GM18517 (cell line): ENCODE results near the gene PAX5.
"Not testable (repeated sequence)": the region's sequence is repeated elsewhere in the genome, so short reads cannot be mapped to it uniquely, and the experiment has no call there.

Experiments
- ATAC-seq: cut with Tn5 transposase; IDR thresholded peaks from one replicate; pipeline ENCODE4 v1.9.1; 2021; ENCODE audit warnings: mild to moderate bottlenecking, moderate library complexity; ENCODE audit not compliant: unreplicated experiment

The PAX5 gene

GRCh38 chr9:37033682-37034304 lies at the start of gene PAX5:
Gene PAX5, minus strand, starts transcription at chr9:37034268. Its CDS starts 237 bp downstream, at chr9:37034031.
- ATAC-seq, result no peak

DNA sequence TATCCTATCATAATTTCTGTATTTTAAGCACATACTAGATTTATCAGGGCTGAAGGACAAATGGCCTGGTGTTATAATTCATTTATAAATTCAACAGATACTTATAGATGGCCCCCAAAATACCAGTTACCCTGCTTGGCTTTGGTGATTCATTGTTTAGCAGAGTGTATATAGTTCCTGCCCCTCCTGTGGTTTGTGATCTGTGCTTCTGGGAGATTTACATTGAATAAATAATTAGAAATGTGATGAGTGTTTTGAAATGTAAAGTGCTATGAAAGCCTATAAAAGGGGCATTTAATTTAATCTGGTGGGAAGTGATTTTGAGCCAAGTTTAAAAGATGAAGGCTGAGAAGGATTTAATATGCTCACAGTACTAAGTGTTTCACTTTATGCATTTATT lies 49.6 kb upstream of the PAX5 start:
- no peak for ATAC-seq

DNA sequence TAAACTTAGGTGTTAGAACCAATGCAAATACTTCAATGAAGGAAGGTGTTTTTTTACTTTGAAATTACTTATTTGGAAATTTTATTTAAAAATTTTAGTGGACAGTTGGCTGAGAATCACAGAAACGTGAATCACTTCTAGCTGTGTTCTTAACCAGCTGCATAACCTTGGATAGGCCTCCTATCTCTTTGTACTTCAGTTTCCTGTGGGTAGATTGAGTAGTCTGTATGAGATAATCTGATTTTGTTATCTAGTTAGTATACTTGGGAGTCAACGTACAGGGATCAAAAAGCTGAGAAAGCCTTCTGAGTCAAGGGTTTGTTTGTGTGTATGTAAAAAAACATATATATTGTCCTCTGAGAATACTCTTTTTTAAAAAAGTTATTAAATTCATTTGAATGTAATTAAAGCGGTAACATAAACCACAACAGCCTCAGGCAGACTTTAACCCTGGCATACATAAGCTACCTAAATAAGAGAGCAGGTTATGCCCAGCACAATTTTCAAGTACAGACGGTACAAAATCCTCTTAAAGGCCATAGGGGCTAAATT lies 48.2 kb upstream of the PAX5 start:
- ATAC-seq, result no peak

GRCh38 chr9:37081507-37081906 lies 47.4 kb upstream of the PAX5 start:
- not testable (repeated sequence) for ATAC-seq

GRCh38 chr9:37080165-37080628 lies 46.1 kb upstream of the PAX5 start:
- peak; percentile 3 for ATAC-seq

DNA sequence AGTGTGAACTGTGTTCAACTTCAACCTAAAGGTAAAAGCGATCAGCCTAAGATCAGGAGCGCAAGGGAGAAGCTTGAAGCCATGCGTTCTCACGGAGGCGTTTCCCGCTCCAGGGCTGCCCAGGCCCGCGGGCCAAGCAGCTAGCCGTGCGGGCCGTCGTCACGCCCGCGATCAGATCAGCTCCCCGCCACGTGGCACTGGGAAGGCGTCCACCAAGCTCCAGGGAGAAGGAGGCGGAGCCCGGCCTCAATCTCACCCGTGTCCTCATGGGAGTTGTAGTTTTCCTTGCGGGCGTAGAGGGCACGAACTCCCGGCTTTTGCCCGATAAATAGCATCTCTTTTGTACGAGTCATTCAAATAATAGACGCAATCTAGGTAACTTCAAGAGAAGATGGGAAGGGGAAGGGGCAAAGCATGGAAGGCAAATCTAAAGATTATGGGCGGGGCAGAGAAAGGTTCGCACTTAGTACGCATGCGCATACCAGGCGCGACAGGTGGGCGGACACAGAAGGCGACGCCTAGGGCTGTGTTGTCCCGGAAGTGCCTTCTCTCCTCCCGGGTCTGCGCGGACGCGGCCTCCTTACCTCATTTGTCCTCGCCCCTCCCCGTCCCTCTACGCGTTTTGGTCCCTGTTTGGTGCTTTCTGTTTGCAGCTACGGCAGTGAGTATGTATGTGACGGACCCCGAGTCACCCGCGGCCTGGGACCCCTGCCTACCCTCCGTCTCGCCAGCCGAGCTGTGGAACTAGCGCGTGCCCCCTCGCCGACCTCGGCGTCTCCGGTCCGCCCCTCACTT lies 45.5 kb upstream of the PAX5 start:
- ATAC-seq, result peak; percentile 80

DNA sequence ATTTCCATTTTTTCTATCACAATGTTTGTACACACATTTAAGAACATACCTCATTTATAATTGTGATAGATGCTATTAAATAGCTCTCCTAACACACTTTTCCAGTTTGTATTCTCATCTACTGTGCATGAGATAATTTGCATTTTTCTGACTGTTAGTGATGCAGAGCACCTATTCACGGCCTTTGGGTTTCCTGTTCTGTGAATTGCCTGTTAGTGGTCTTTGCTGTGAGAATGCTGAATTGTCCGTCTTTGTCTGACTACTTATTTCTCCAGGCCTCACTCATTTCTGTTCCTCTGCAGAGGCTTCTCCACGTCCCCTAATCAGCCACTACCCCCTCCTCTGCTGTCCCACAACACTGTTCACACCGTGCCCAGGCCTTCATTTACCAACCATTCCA lies 40.7 kb upstream of the PAX5 start:
- not testable (repeated sequence) for ATAC-seq

DNA sequence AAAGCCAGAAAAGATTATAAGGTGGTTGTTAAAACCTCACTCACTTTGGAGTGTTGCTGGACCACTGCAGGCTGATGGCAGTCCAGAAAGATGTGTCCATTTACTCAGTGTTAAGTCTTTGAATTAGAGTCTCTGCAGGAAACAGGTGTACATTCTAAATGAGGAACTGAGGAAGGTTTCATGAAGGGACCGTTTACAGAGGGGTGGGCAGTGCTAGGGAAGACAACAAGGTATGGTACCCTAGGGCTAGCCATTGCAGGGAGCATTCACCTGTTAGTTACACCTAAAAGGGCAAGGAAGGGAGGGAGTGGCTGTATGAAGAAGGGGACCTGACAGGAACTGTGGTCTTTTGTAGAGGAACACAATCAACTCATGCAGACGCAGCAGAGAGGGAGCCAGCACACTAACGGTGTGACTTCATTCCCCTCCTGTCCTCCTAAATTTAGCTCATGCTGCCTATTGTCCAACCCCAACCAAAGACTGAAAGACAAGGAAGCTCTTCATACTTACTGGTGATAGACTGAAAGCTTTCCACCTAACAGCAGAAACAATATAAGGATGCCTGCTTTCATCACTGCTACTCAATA lies 32.2 kb upstream of the PAX5 start:
- peak; percentile 77 for ATAC-seq

DNA sequence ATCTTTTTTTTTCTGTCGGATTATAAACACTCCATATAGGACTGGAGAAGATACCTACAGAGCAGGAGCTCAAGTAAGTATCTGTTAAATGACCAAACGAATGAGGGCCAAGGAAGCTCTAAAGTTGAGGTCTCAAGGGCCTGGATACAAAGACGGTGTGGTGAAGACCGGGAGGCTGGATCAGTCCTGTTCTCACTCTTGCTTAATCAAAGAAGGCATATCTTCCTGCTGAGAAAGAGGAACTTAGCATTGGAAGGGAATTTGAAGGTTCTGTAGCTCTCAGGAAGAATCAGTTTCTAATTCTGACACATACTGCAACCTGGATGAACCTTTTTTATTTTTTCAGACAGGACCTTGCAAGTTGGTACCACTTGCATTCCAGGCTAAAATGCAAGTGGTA lies 28.3 kb upstream of the PAX5 start:
- ATAC-seq, result no peak

DNA sequence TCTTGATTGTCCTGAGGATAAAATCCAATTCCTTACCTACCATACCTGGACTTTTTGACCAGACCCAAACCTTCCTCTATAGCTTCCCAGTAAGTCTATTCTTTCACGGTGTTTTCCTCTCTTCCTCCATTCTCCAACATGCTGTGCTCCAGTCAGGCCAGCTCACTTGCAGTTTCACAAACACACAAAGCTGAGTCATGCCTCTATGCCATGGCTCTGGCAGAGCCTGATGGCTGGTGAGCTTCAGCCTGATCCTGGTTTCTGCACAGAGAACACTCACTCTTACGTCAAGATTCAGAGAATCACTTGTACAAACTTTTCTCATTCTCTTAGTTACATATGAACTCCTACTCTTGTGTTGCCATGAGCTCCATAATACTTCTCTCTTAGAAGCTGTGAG lies 27.7 kb upstream of the PAX5 start:
- ATAC-seq, result no peak

DNA sequence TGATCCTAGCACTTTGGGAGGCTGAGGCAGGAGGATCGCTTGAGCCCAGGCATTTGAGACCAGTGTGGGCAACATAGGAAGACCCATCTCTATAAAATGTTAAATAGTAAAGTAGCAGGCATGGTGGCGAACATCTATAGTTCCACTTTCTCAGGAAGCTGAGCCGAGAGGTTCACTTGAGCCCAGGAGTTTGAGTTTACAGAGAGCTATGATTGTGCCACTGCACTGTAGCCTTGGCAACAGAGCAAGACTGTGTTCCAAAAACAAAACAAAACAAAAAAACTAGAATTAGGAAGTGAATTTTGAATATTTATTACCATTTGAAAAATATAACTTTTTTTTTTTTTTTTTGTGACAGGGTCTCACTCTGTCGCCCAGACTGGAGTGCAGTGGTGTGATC lies 26.8 kb upstream of the PAX5 start:
- ATAC-seq, result no peak

- ATAC-seq, result no peak
Measured at GRCh38 chr9:37056046-37056920, 22.2 kb upstream of the PAX5 start.

DNA sequence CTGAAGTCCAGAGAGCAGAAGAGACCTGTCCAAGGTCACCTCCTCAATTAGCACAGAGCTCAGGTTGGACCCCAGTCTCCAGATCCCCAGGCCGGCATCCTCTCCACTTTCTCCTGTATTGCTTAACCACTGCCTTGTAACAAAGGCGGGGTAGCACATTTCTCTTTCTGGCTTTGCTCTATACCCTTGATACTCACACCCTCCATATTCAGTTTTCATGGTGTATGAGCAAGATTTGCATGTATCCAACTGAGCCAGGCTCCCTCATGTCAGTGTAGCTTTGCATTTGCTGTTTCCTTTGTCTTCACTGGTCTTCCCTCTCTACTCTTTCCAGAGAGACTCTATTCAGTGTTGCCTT lies 20.3 kb upstream of the PAX5 start:
- ATAC-seq, result not testable (repeated sequence)

DNA sequence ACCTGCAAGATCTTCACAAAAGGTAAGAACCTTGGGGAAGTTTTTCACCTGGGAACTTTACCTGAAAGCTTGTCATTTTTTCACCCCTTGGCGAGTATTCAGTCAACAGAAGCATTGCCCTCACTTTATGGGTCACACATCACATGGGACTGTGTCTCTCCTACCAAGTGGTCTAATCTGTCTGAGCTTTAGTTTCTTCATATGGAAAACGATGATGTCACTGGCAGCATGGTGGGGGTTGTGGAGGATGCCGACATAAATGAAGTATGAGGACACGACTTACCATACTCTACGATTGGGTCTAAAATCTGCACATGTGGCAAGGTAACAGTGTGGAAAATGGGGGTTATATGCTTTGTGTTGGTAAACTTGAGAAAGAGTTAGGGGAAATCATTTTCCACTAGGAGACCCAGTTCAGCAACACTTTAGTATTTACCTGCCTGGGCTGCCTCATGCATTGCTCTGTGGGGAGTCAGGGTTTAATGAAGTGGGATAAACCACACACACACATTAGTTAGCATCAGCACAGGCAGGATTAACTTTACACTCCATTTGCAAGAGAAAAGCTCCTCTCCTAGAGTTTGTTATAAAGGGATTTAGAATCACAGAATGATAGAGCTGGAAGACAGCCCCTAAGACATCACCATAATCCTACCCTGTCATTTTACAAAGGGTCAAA lies 19.8 kb upstream of the PAX5 start:
- no peak for ATAC-seq

GRCh38 chr9:37046683-37047082 lies 12.6 kb upstream of the PAX5 start:
- no peak for ATAC-seq

DNA sequence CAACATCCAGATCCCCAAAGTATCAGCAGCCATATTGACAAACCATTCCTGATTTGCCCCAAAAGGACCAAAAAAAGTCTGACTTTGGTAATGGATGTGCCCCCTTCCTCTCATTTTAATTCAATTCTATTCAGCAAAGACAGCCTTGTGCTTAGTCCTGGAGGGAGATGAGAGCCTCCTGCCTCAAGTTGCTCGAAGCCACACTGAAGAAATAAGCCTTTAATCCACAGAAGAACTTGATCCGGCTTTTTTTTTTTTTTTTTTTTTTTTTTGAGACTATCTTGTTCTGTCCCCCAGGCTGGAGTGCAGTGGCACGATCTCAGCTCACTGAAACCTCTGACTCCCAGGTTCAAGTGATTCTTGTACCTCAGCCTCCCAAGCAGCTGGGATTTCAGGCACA lies 8.4 kb upstream of the PAX5 start:
- no peak for ATAC-seq

GRCh38 chr9:37040508-37041127 lies 6.5 kb upstream of the PAX5 start:
- no peak for ATAC-seq

GRCh38 chr9:37038943-37039464 lies 4.9 kb upstream of the PAX5 start:
- ATAC-seq, result no peak

DNA sequence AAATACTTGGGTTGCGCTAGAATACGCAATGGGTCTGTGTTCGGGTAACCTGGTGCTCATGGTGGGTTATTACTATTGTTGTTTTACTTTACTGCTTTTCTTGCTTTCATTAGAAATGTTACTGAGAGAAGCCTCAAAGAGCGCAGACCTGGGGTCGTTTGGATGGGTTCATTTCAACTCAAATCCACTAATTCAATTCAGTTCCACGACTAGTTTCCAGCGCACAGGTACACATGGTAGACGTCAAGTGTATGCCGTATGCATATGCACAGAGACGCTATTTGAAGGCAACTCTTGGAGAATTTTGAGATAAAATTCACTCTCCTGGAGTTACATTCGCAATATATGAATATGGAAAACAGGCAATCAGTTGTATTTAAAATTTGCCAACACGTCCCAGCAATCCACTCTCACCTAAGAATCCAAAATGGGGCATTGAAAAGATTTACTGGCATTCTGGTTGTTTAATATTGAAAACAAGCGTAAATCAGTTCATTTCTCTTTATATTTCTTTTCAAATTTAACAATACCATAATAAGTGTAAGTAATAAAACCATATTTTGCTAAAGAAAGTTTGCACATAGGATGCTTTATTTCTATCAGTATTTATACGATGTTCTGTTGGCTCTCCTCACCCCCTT lies 4.4 kb upstream of the PAX5 start:
- no peak for ATAC-seq
